HEK293 (cell line): ENCODE results near the gene SIRT7.

Experiments used
- CTCF ChIA-PET: fragments of 350-600 bp; formaldehyde crosslinking; extraction: SDS; loops from one replicate; lab custom pipeline; 2021; ENCODE audit warnings: antibody characterized with exemption; lab: Yijun Ruan, JAX
- POLR2A ChIA-PET: fragments of 300-600 bp; formaldehyde crosslinking; extraction: SDS; loops from one replicate; lab custom pipeline; 2020; ENCODE audit warnings: antibody characterized with exemption, inconsistent platforms; lab: Yijun Ruan, JAX
- H3K27ac ChIP-seq: fragments of 200-500 bp; sonication (Bioruptor generic); 2 replicates; pipeline ENCODE4 v1.5.1; 2014; ENCODE audit warnings: low read depth, low read length, control low read depth, inconsistent platforms; ENCODE audit errors: extremely low read depth
- H3K36me3 ChIP-seq, 2 experiments: fragments of 200-500 bp in 1 of 2; sonication (Bioruptor generic) in 1 of 2; 1 replicate in 1 of 2; 2 replicates in 1 of 2; pipeline ENCODE4 v1.5.1; 2014 to 2017; ENCODE audit warnings: inconsistent platforms in 2 of 2, low read length in 2 of 2; ENCODE audit not compliant: control insufficient read depth in 2 of 2, insufficient read depth in 1 of 2
- H3K4me1 ChIP-seq: fragments of 200-500 bp; sonication (Bioruptor generic); 2 replicates; pipeline ENCODE4 v1.5.1; 2014; ENCODE audit warnings: mild to moderate bottlenecking, low read length, inconsistent platforms; ENCODE audit not compliant: control insufficient read depth, insufficient read depth
- H3K4me3 ChIP-seq: 2 replicates; pipeline ENCODE4 v1.5.1; 2011; ENCODE audit warnings: low read depth, mild to moderate bottlenecking, control low read depth, low read length, moderate library complexity
- H3K9me3 ChIP-seq: fragments of 200-500 bp; sonication (Bioruptor generic); 2 replicates; pipeline ENCODE4 v1.5.1; 2014; ENCODE audit warnings: low read depth, low read length, inconsistent platforms; ENCODE audit not compliant: control insufficient read depth, insufficient read depth
- ATF2 ChIP-seq: fragments of 450-650 bp; formaldehyde crosslinking; IDR thresholded peaks from 2 replicates; pipeline ENCODE4 v1.5.1; 2016; ENCODE audit warnings: missing biosample characterization, missing genetic modification characterization, low read depth
- CTCF ChIP-seq: fragments of 450-650 bp; formaldehyde crosslinking; IDR thresholded peaks from 2 replicates; pipeline ENCODE4 v1.5.1; 2016; ENCODE audit warnings: missing biosample characterization, missing genetic modification characterization
- EGR2 ChIP-seq: fragments of 450-650 bp; formaldehyde crosslinking; IDR thresholded peaks from 2 replicates; pipeline ENCODE4 v1.5.1; 2016; ENCODE audit warnings: low read depth, missing biosample characterization, missing genetic modification characterization
- FEZF1 ChIP-seq: fragments of 450-650 bp; formaldehyde crosslinking; IDR thresholded peaks from 2 replicates; pipeline ENCODE4 v1.5.1; 2016; ENCODE audit warnings: missing biosample characterization, missing genetic modification characterization
- KLF7 ChIP-seq: fragments of 450-650 bp; formaldehyde crosslinking; IDR thresholded peaks from 2 replicates; pipeline ENCODE4 v1.5.1; 2016; ENCODE audit warnings: missing biosample characterization, missing genetic modification characterization, borderline replicate concordance
- KLF9 ChIP-seq: fragments of 450-650 bp; formaldehyde crosslinking; IDR thresholded peaks from 2 replicates; pipeline ENCODE4 v1.5.1; 2016; ENCODE audit warnings: missing biosample characterization, missing genetic modification characterization, low read depth
- MYNN ChIP-seq: fragments of 450-650 bp; formaldehyde crosslinking; IDR thresholded peaks from 2 replicates; pipeline ENCODE4 v1.5.1; 2016; ENCODE audit warnings: missing biosample characterization, missing genetic modification characterization, borderline replicate concordance
- PBX3 ChIP-seq: sonication (generic); formaldehyde crosslinking; IDR thresholded peaks from 2 replicates; pipeline ENCODE4 v1.8.1; 2022; ENCODE audit warnings: mild to moderate bottlenecking, moderate library complexity, missing genetic modification reagents
- SP2 ChIP-seq: fragments of 450-650 bp; formaldehyde crosslinking; IDR thresholded peaks from 2 replicates; pipeline ENCODE4 v1.5.1; 2016; ENCODE audit warnings: missing biosample characterization, missing genetic modification characterization
- YY1 ChIP-seq: fragments of 450-650 bp; formaldehyde crosslinking; IDR thresholded peaks from 2 replicates; pipeline ENCODE4 v1.5.1; 2018; ENCODE audit warnings: missing biosample characterization, missing genetic modification characterization
- ZNF335 ChIP-seq: fragments of 450-650 bp; formaldehyde crosslinking; conservative IDR thresholded peaks from 2 replicates; pipeline ENCODE4 v1.5.1; 2016; ENCODE audit warnings: missing biosample characterization, missing genetic modification characterization
- ZNF48 ChIP-seq: fragments of 450-650 bp; formaldehyde crosslinking; IDR thresholded peaks from 2 replicates; pipeline ENCODE4 v1.5.1; 2016; ENCODE audit warnings: missing biosample characterization, missing genetic modification characterization
- ZNF513 ChIP-seq: fragments of 450-650 bp; IDR thresholded peaks from 2 replicates; pipeline ENCODE4 v1.5.1; 2018; ENCODE audit warnings: missing biosample characterization, missing genetic modification characterization
- ZNF580 ChIP-seq: fragments of 450-650 bp; formaldehyde crosslinking; IDR thresholded peaks from 2 replicates; pipeline ENCODE4 v1.5.1; 2016; ENCODE audit warnings: missing biosample characterization, missing genetic modification characterization
- ZNF596 ChIP-seq: fragments of 450-650 bp; IDR thresholded peaks from 2 replicates; pipeline ENCODE4 v1.5.0; 2018; ENCODE audit warnings: missing biosample characterization, mild to moderate bottlenecking, missing genetic modification characterization, moderate library complexity
- ZNF610 ChIP-seq: fragments of 450-650 bp; formaldehyde crosslinking; IDR thresholded peaks from 2 replicates; pipeline ENCODE4 v1.5.1; 2016; ENCODE audit warnings: missing biosample characterization, missing genetic modification characterization, borderline replicate concordance
- ZNF621 ChIP-seq: fragments of 450-650 bp; formaldehyde crosslinking; IDR thresholded peaks from 2 replicates; pipeline ENCODE4 v1.5.1; 2017; ENCODE audit warnings: missing biosample characterization, missing genetic modification characterization
- ZNF654 ChIP-seq: fragments of 450-650 bp; formaldehyde crosslinking; IDR thresholded peaks from 2 replicates; pipeline ENCODE4 v1.5.1; 2016; ENCODE audit warnings: low read depth, missing biosample characterization, missing genetic modification characterization
- ZNF660 ChIP-seq: fragments of 450-650 bp; IDR thresholded peaks from 2 replicates; pipeline ENCODE4 v1.5.1; 2018; ENCODE audit warnings: missing biosample characterization, mild to moderate bottlenecking, missing genetic modification characterization
- ZNF677 ChIP-seq: fragments of 450-650 bp; IDR thresholded peaks from 2 replicates; pipeline ENCODE4 v1.5.0; 2018; ENCODE audit warnings: missing biosample characterization, mild to moderate bottlenecking, missing genetic modification characterization, moderate library complexity
- ZNF830 ChIP-seq: fragments of 450-650 bp; IDR thresholded peaks from 2 replicates; pipeline ENCODE4 v1.5.0; 2018; ENCODE audit warnings: missing biosample characterization, missing genetic modification characterization, low read depth, mild to moderate bottlenecking, moderate library complexity
- ZSCAN30 ChIP-seq: fragments of 450-650 bp; IDR thresholded peaks from 2 replicates; pipeline ENCODE4 v1.5.1; 2018; ENCODE audit warnings: missing biosample characterization, mild to moderate bottlenecking, missing genetic modification characterization, moderate library complexity

The SIRT7 gene

GRCh38 chr17:81871387-81872230, 46.4 kb downstream of the SIRT7 start (continued):
- peak; percentile 28 for TF ChIP-seq KLF9 (tag by site-specific recombination)
- TF ChIP-seq YY1 (tag by site-specific recombination): peak; percentile 95

GRCh38 chr17:81870981-81871386, 47.0 kb downstream of the SIRT7 start, which contains the start of gene ARHGDIA:
TSS of gene ARHGDIA (minus strand) at chr17:81871337. CDS start at chr17:81869930, 1,407 bp downstream.
- POLR2A ChIA-PET: interaction anchor here (1.3 to 2.7 kb wide), 4 partner anchors 10 to 187 kb away, joined by 3 to 17 read pairs (median 6); partner anchors contain the start of genes ARL16, HGS and P4HB
- 0 out of 2 replicates have a peak, but pooled peaks have one; percentile 58 for TF ChIP-seq FEZF1 (tag by site-specific recombination)
- no peak for TF ChIP-seq CTCF (tag by site-specific recombination)

GRCh38 chr17:81870131-81870980, 47.6 kb downstream of the SIRT7 start:
- H3K9me3 ChIP-seq: no peaks in the 10 kb centered on the region
- H3K4me3 ChIP-seq: peak overlapping the region; percentile 85
- ChIA-PET CTCF (interaction anchor here (0.6 to 2.6 kb wide), 13 partner anchors 9 to 160 kb away, joined by 3 to 15 read pairs (median 4); partner anchors contain the start of gene PCYT2), POLR2A (interaction anchor here (1.2 to 2.7 kb wide), 10 partner anchors 9 to 187 kb away, joined by 3 to 17 read pairs (median 6); partner anchors contain the start of genes ARL16, HGS, MCRIP1 and MRPL12)
- H3K4me1 ChIP-seq: peaks cover 17% of the 10 kb centered on the region; the same call in 1 of the 2 replicates
- peak overlapping the region; percentile 100 for H3K27ac ChIP-seq
- peaks cover 0 to 48% of the 10 kb centered on the region in 2 experiments; a peak in 2 of 3 replicates for H3K36me3 ChIP-seq
- TF ChIP-seq ZNF610 (tag by site-specific recombination): no peak
- TF ChIP-seq SP2 (tag by site-specific recombination): peak; percentile 44
- no peak for TF ChIP-seq PBX3 (CRISPR knock-in tag)
- 0 out of 2 replicates have a peak, but pooled peaks have one; percentile 1 for TF ChIP-seq EGR2 (tag by site-specific recombination)
- peak; percentile 36; the same call in 1 of the 2 replicates for TF ChIP-seq ZSCAN30 (tag by site-specific recombination)
- no peak for TF ChIP-seq ZNF621 (tag by site-specific recombination)
- TF ChIP-seq ZNF48 (tag by site-specific recombination): no peak
- TF ChIP-seq ZNF654 (tag by site-specific recombination): no peak
- TF ChIP-seq ZNF580 (tag by site-specific recombination): no peak
- TF ChIP-seq KLF7: 0 out of 2 replicates have a peak, but pooled peaks have one; percentile 21
- no peak for TF ChIP-seq ZNF513 (tag by site-specific recombination)
- no peak for TF ChIP-seq MYNN (tag by site-specific recombination)
- TF ChIP-seq ZNF596 (tag by site-specific recombination): no peak
- TF ChIP-seq ZNF335 (tag by site-specific recombination): peak; percentile 92
- TF ChIP-seq ZNF677 (tag by site-specific recombination): peak; percentile 2; the same call in 1 of the 2 replicates
- peak; percentile 19; the same call in 1 of the 2 replicates for TF ChIP-seq ZNF660 (tag by site-specific recombination)
- no peak for TF ChIP-seq ATF2 (tag by site-specific recombination)
- TF ChIP-seq ZNF830 (tag by site-specific recombination): no peak

More at GRCh38 chr17:81870981-81871386, 47.0 kb downstream of the SIRT7 start, which contains the start of gene ARHGDIA:
- H3K4me3 ChIP-seq: peak within 1 kb of the TSS; percentile 85
- no peaks in the 10 kb centered on the region for H3K9me3 ChIP-seq
- CTCF ChIA-PET: interaction anchor here (0.6 to 2.6 kb wide), 4 partner anchors 9 to 46 kb away, joined by 3 to 15 read pairs (median 4); no protein-coding TSS in a partner anchor
- H3K36me3 ChIP-seq: peaks cover 0 to 42% of the 10 kb centered on the region in 2 experiments; a peak in 2 of 3 replicates
- peaks cover 17% of the 10 kb centered on the region; the same call in 1 of the 2 replicates for H3K4me1 ChIP-seq
- H3K27ac ChIP-seq: peak within 1 kb of the TSS; percentile 100
